ENCODE results near the gene FAM83G. TPM values are rescaled to one million over a fixed set of nuclear protein-coding genes. Genes with fewer than 3 reads are reported as not detected.

Gene FAM83G
- total RNA-seq, 1 experiment from 2014 or later, result 38.7 TPM

- no peak overlapping the region for H2AFZ ChIP-seq (ENCODE audit: low read length)
- H4K5ac ChIP-seq (ENCODE audit: insufficient read length, low read depth, low read length), result no peak overlapping the region
- WGBS (ENCODE audit: extremely low coverage, insufficient read length, low lambda C conversion rate), result no CpG with 5 or more reads among the region's 13 CpGs
- no peaks in the 10 kb centered on the region for H3K4me1 ChIP-seq (ENCODE audit: insufficient read depth, low read length)
- H3K23ac ChIP-seq (ENCODE audit: insufficient read length, low read depth, low read length), result no peak overlapping the region
- DNase-seq, result no peak
- Mint-ChIP-seq H3K27me3 (ENCODE audit: low read depth) (no peaks in the 10 kb centered on the region), H3K4me1 (no peaks in the 10 kb centered on the region), H3K27ac (no peak overlapping the region), H3K36me3 (ENCODE audit: insufficient read depth in 1 of 3, low read depth in 3 of 3) (peaks cover 24 to 69% (median 53%) of the 10 kb centered on the region in 3 experiments; a peak in 6 of 7 replicates), H3K4me3 (no peak overlapping the region), H3K9me3 (no peaks in the 10 kb centered on the region)
- no peak for TF ChIP-seq CTCF (conservative IDR thresholded peaks at IDR 0.05)
- H3K27me3 ChIP-seq (ENCODE audit: insufficient read depth, low read length), result no peaks in the 10 kb centered on the region
- H3K79me1 ChIP-seq (ENCODE audit: insufficient read depth, low read depth, low read length, poor library complexity, severe bottlenecking), result no peaks in the 10 kb centered on the region
- H3K18ac ChIP-seq (ENCODE audit: insufficient read length, low read depth, low read length), result no peak overlapping the region
- H3K9me3 ChIP-seq (ENCODE audit: control insufficient read depth, low read depth, low read length), result no peaks in the 10 kb centered on the region
- H2AK5ac ChIP-seq (ENCODE audit: insufficient read length, low read length), result no peak overlapping the region
- no peak overlapping the region for H4K91ac ChIP-seq (ENCODE audit: insufficient read length, low read depth, low read length)
- H2BK12ac ChIP-seq (ENCODE audit: insufficient read length, low read depth, low read length), result no peak overlapping the region
- H2BK15ac ChIP-seq (ENCODE audit: low read depth, low read length), result no peak overlapping the region
- H3K4me2 ChIP-seq (ENCODE audit: insufficient read depth, insufficient read length, low read length), result no peak overlapping the region
- no peak overlapping the region for H3K56ac ChIP-seq (ENCODE audit: insufficient read length, low read depth, low read length)
- H3K9ac ChIP-seq (ENCODE audit: extremely low read depth, insufficient read length, low read length), result no peak overlapping the region
- H4K20me1 ChIP-seq (ENCODE audit: control insufficient read depth, insufficient read depth, insufficient read length), result no peaks in the 10 kb centered on the region
- no peaks in the 10 kb centered on the region for H3K79me2 ChIP-seq (ENCODE audit: insufficient read depth, low read length)
- H2BK5ac ChIP-seq (ENCODE audit: insufficient read length, low read length), result no peak overlapping the region
- no peak overlapping the region for H3K27ac ChIP-seq (ENCODE audit: insufficient read length, low read depth, low read length)
- no peak overlapping the region for H3T11ph ChIP-seq (ENCODE audit: low read length)
- no peak overlapping the region for H2BK20ac ChIP-seq (ENCODE audit: low read depth, low read length, poor library complexity, severe bottlenecking)
- no peak overlapping the region for H2BK120ac ChIP-seq (ENCODE audit: low read depth, low read length, poor library complexity, severe bottlenecking)
- no peaks in the 10 kb centered on the region for H3K23me2 ChIP-seq (ENCODE audit: insufficient read length, low read depth, low read length, poor library complexity, severe bottlenecking)
- H3K4ac ChIP-seq (ENCODE audit: low read depth, low read length), result no peak overlapping the region
- no peak overlapping the region for H4K8ac ChIP-seq (replicated peaks; ENCODE audit: insufficient read length, low read depth, low read length)
- H3K14ac ChIP-seq (ENCODE audit: insufficient read depth, low read length), result no peak overlapping the region
These were observed 29.0 kb downstream of the FAM83G start for GRCh38 chr17:18975597-18975996.
